Neural crest cell (in vitro differentiated cells): Measurements from ENCODE around the gene FCN2. TPM values are rescaled to one million over a fixed set of nuclear protein-coding genes. Genes with fewer than 3 reads are reported as not detected.
A peak's percentile ranks its signal among the peaks of the same experiment; 100 is the strongest.

Source experiments
- DNase-seq: peaks from one replicate; pipeline ENCODE4 v3.0.0; 2021; ENCODE audit warnings: low read depth, mixed read lengths, low spot score
- H3K27ac Mint-ChIP-seq: one replicate; pipeline ENCODE4 v1.8.0; 2021; ENCODE audit warnings: mild to moderate bottlenecking, mixed read lengths; ENCODE audit not compliant: unreplicated experiment
- H3K27me3 Mint-ChIP-seq: 2 replicates; pipeline ENCODE4 v1.8.0; 2021; ENCODE audit warnings: low read depth, mild to moderate bottlenecking, mixed read lengths
- H3K36me3 Mint-ChIP-seq: 2 replicates; pipeline ENCODE4 v1.8.0; 2021; ENCODE audit warnings: low read depth, mild to moderate bottlenecking, mixed read lengths
- H3K4me1 Mint-ChIP-seq: 2 replicates; pipeline ENCODE4 v1.8.0; 2021; ENCODE audit warnings: mixed read lengths
- H3K4me3 Mint-ChIP-seq: one replicate; pipeline ENCODE4 v1.8.0; 2021; ENCODE audit warnings: mild to moderate bottlenecking, mixed read lengths
- H3K9me3 Mint-ChIP-seq: 2 replicates; pipeline ENCODE4 v1.8.0; 2021; ENCODE audit warnings: mixed read lengths
- CTCF ChIP-seq: fragments of 200-600 bp; sonication (generic); conservative IDR thresholded peaks from 2 replicates; pipeline ENCODE4 v1.5.0; 2021; ENCODE audit warnings: antibody characterized with exemption, mild to moderate bottlenecking
- total RNA-seq: library from RNA; stranded (reverse); gene quantifications from 2 replicates; pipeline ENCODE4 v1.2.1, GENCODE V29; 2021

Gene FCN2
- total RNA-seq, 1 donor from 2014 or later, result not detected

DNA sequence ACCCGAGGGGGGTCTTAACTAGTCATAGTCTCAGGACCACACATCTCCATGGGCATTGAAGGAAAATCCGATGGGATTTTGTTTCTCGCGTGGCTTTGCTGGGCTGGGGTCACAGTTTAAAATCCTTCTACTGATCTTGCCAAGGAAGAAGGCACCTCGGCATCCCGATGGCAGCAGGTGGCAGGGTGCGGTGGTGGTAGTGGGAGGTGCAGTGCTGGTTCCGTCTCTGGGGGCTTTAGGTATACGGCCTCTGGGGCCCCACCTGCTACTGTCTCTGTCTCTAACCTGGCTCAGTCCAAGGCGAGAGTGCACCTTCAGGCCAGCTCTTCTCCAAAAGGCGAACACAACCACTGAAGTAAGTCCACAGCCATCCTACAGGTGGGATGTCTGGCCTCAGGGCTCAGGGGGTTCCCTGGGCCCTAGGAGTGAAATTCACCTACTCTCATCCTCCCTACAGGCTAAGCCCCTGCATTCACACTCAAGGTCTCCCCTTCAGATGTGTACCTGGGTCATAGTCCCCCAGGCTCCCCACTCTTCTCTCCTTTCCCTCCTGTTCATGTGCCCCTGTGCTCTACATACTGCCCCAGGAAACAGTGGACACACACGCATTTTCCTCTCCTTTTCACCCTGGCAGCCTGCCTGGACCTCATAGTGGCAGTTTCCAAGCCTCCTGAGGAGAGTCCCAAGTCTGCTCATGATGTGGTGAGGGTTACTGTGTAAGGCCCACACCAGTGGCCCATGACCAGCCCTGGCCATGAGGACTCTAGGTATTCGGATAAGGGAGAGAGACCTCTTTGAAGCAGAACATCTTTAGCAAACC is 736 bp upstream of the FCN2 start:
- TF ChIP-seq CTCF, result no peak
- no peak for DNase-seq
- H3K4me3 Mint-ChIP-seq, result no peak overlapping the region
- H3K27ac Mint-ChIP-seq, result no peak overlapping the region
- H3K4me1 Mint-ChIP-seq, result no peaks in the 10 kb centered on the region
- H3K27me3 Mint-ChIP-seq, result peaks cover 2% of the 10 kb centered on the region
- H3K36me3 Mint-ChIP-seq, result no peaks in the 10 kb centered on the region
- no peaks in the 10 kb centered on the region for H3K9me3 Mint-ChIP-seq

DNA sequence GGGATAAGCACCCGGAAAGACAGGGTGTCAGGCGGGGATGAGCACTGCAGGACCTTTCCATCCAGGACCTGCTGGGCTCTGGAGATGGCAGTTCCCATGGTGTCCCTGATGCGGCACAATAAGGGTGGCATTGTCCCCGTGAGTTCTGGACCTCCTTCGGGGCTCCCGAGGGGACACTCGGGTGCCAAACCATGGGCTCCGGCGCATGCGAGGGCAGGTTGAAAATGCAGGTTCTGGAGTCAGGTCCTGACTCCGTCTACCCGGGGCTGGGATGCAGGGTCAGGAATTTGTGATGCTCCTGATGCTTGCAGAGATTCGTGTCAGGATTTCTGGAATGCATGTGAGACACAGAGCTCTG is 682 bp downstream of the FCN2 start:
- Mint-ChIP-seq H3K4me1 (no peaks in the 10 kb centered on the region), H3K27ac (peak overlapping the region; percentile 19), H3K9me3 (no peaks in the 10 kb centered on the region), H3K27me3 (peaks cover 2% of the 10 kb centered on the region), H3K4me3 (no peak overlapping the region), H3K36me3 (no peaks in the 10 kb centered on the region)
- DNase-seq, result no peak
- no peak for TF ChIP-seq CTCF

- Mint-ChIP-seq H3K4me1 (no peaks in the 10 kb centered on the region), H3K27ac (no peak overlapping the region), H3K36me3 (no peaks in the 10 kb centered on the region), H3K9me3 (no peaks in the 10 kb centered on the region), H3K4me3 (no peak overlapping the region), H3K27me3 (no peaks in the 10 kb centered on the region)
- TF ChIP-seq CTCF, result no peak
- no peak for DNase-seq
Observed at GRCh38 chr9:134882204-134882785, 1.7 kb downstream of the FCN2 start.

GRCh38 chr9:134883040-134883782 is 2.6 kb downstream of the FCN2 start:
- peak overlapping the region; percentile 62 for H3K27ac Mint-ChIP-seq
- no peaks in the 10 kb centered on the region for H3K4me1 Mint-ChIP-seq
- TF ChIP-seq CTCF, result no peak
- H3K9me3 Mint-ChIP-seq, result no peaks in the 10 kb centered on the region
- DNase-seq, result no peak
- no peaks in the 10 kb centered on the region for H3K36me3 Mint-ChIP-seq
- no peaks in the 10 kb centered on the region for H3K27me3 Mint-ChIP-seq
- no peak overlapping the region for H3K4me3 Mint-ChIP-seq

- DNase-seq, result no peak
- Mint-ChIP-seq H3K9me3 (no peaks in the 10 kb centered on the region), H3K4me1 (no peaks in the 10 kb centered on the region), H3K27ac (no peak overlapping the region), H3K27me3 (no peaks in the 10 kb centered on the region), H3K36me3 (no peaks in the 10 kb centered on the region), H3K4me3 (no peak overlapping the region)
- TF ChIP-seq CTCF, result no peak
Observed at GRCh38 chr9:134884492-134884891, 3.9 kb downstream of the FCN2 start.
